Neural progenitor cell (in vitro differentiated cells): ENCODE measurements around the gene CARMIL1.

Experiments
- EZH2 ChIP-seq: fragments of 200-600 bp; sonication (generic); IDR thresholded peaks from 2 replicates; pipeline ENCODE4 v1.6.1; 2017; ENCODE audit warnings: antibody characterized with exemption, mild to moderate bottlenecking, moderate library complexity
- EZH2phosphoT487 ChIP-seq: fragments of 200-600 bp; sonication (generic); IDR thresholded peaks from 2 replicates; pipeline ENCODE4 v1.6.1; 2017; ENCODE audit warnings: antibody characterized with exemption
- TF ChIP-seq, protein P1 (sequence below): fragments of 200-600 bp; sonication (generic); IDR thresholded peaks from 2 replicates; pipeline ENCODE4 v1.5.1; 2017; ENCODE audit warnings: antibody characterized with exemption, mild to moderate bottlenecking

- TF ChIP-seq, protein P1, sequence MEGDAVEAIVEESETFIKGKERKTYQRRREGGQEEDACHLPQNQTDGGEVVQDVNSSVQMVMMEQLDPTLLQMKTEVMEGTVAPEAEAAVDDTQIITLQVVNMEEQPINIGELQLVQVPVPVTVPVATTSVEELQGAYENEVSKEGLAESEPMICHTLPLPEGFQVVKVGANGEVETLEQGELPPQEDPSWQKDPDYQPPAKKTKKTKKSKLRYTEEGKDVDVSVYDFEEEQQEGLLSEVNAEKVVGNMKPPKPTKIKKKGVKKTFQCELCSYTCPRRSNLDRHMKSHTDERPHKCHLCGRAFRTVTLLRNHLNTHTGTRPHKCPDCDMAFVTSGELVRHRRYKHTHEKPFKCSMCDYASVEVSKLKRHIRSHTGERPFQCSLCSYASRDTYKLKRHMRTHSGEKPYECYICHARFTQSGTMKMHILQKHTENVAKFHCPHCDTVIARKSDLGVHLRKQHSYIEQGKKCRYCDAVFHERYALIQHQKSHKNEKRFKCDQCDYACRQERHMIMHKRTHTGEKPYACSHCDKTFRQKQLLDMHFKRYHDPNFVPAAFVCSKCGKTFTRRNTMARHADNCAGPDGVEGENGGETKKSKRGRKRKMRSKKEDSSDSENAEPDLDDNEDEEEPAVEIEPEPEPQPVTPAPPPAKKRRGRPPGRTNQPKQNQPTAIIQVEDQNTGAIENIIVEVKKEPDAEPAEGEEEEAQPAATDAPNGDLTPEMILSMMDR = no peak
- no peak for TF ChIP-seq EZH2
- TF ChIP-seq EZH2phosphoT487 = no peak
These were observed 62.9 kb downstream of the CARMIL1 start for GRCh38 chr6:25341923-25342619.
